ENCODE results near the gene MGAT3.

Gene MGAT3

GRCh38 chr22:39527481-39527961, 70.7 kb downstream of the MGAT3 start:
- no peaks in the 10 kb centered on the region for H3K9me2 ChIP-seq (replicated peaks; ENCODE audit: insufficient read depth, low read length)
- peaks cover 45% of the 10 kb centered on the region for H3K4me1 ChIP-seq (ENCODE audit: low read length)
- H3K36me3 ChIP-seq (replicated peaks; ENCODE audit: insufficient read depth, low read length): peaks cover 4% of the 10 kb centered on the region; the same call in 1 of the 2 replicates
- no peaks in the 10 kb centered on the region for H3K27me3 ChIP-seq (replicated peaks; ENCODE audit: insufficient read depth, low read length)
- peak overlapping the region; percentile 93 for H3K4me2 ChIP-seq (ENCODE audit: low read depth, low read length)
- no peak overlapping the region for H2AFZ ChIP-seq (ENCODE audit: low read length)
- no peaks in the 10 kb centered on the region for H3K9me3 ChIP-seq (replicated peaks; ENCODE audit: insufficient read depth, low read length)
- peak overlapping the region; percentile 58 for H3K4me3 ChIP-seq (ENCODE audit: low read length)
- H3K79me2 ChIP-seq (ENCODE audit: low read length): peaks cover 66% of the 10 kb centered on the region
- DNase-seq: peak; percentile 56
- peaks cover 80% of the 10 kb centered on the region for H3F3A ChIP-seq (ENCODE audit: insufficient read depth, low read length)
- H3K27ac ChIP-seq (ENCODE audit: low read length): peak overlapping the region; percentile 98; the same call in 1 of the 2 replicates
- TF ChIP-seq EZH2 (optimal IDR thresholded peaks at IDR 0.05; ENCODE audit: low read depth, low read length) (no peak), EZH2phosphoT487 (IDR thresholded peaks at IDR 0.05; ENCODE audit: low read length) (no peak), CTCF (IDR thresholded peaks at IDR 0.05; ENCODE audit: low read length) (no peak)
- peaks cover 13% of the 10 kb centered on the region; the same call in 1 of the 2 replicates for H4K20me1 ChIP-seq (ENCODE audit: insufficient read depth, low read length)
- peak overlapping the region; percentile 85; the same call in 1 of the 2 replicates for H3K9ac ChIP-seq (ENCODE audit: low read length)

- Histone ChIP-seq H3F3A (ENCODE audit: insufficient read depth, low read length) (peaks cover 74% of the 10 kb centered on the region), H3K9ac (ENCODE audit: low read length) (peak overlapping the region; percentile 85), H2AFZ (ENCODE audit: low read length) (no peak overlapping the region), H3K27me3 (replicated peaks; ENCODE audit: insufficient read depth, low read length) (no peaks in the 10 kb centered on the region), H3K4me1 (ENCODE audit: low read length) (peaks cover 43% of the 10 kb centered on the region), H3K9me3 (replicated peaks; ENCODE audit: insufficient read depth, low read length) (no peaks in the 10 kb centered on the region), H3K4me3 (ENCODE audit: low read length) (peak overlapping the region; percentile 58), H3K27ac (ENCODE audit: low read length) (peak overlapping the region; percentile 98), H3K4me2 (ENCODE audit: low read depth, low read length) (peak overlapping the region; percentile 93), H3K36me3 (replicated peaks; ENCODE audit: insufficient read depth, low read length) (peaks cover 3% of the 10 kb centered on the region; the same call in 1 of the 2 replicates), H3K9me2 (replicated peaks; ENCODE audit: insufficient read depth, low read length) (no peaks in the 10 kb centered on the region), H3K79me2 (ENCODE audit: low read length) (peaks cover 60% of the 10 kb centered on the region), H4K20me1 (ENCODE audit: insufficient read depth, low read length) (peaks cover 6% of the 10 kb centered on the region; the same call in 1 of the 2 replicates)
- TF ChIP-seq EZH2phosphoT487 (IDR thresholded peaks at IDR 0.05; ENCODE audit: low read length) (no peak), CTCF (IDR thresholded peaks at IDR 0.05; ENCODE audit: low read length) (no peak), EZH2 (optimal IDR thresholded peaks at IDR 0.05; ENCODE audit: low read depth, low read length) (no peak)
- no peak for DNase-seq
These were observed 71.4 kb downstream of the MGAT3 start for GRCh38 chr22:39528080-39528661.

- peak overlapping the region; percentile 85 for H3K9ac ChIP-seq (ENCODE audit: low read length)
- H2AFZ ChIP-seq (ENCODE audit: low read length): no peak overlapping the region
- no peaks in the 10 kb centered on the region for H3K9me2 ChIP-seq (replicated peaks; ENCODE audit: insufficient read depth, low read length)
- DNase-seq: peak; percentile 96
- no peaks in the 10 kb centered on the region for H3K9me3 ChIP-seq (replicated peaks; ENCODE audit: insufficient read depth, low read length)
- H3K79me2 ChIP-seq (ENCODE audit: low read length): peaks cover 57% of the 10 kb centered on the region
- no peaks in the 10 kb centered on the region for H3K27me3 ChIP-seq (replicated peaks; ENCODE audit: insufficient read depth, low read length)
- 0 out of 2 replicates have a peak, but pooled peaks cover 4% of the 10 kb centered on the region for H4K20me1 ChIP-seq (ENCODE audit: insufficient read depth, low read length)
- peak overlapping the region; percentile 58 for H3K4me3 ChIP-seq (ENCODE audit: low read length)
- H3K4me1 ChIP-seq (ENCODE audit: low read length): peaks cover 43% of the 10 kb centered on the region
- H3F3A ChIP-seq (ENCODE audit: insufficient read depth, low read length): peaks cover 69% of the 10 kb centered on the region
- no peaks in the 10 kb centered on the region for H3K36me3 ChIP-seq (replicated peaks; ENCODE audit: insufficient read depth, low read length)
- peak overlapping the region; percentile 93 for H3K4me2 ChIP-seq (ENCODE audit: low read depth, low read length)
- no peak for TF ChIP-seq EZH2 (optimal IDR thresholded peaks at IDR 0.05; ENCODE audit: low read depth, low read length)
- TF ChIP-seq EZH2phosphoT487 (IDR thresholded peaks at IDR 0.05; ENCODE audit: low read length): no peak
- TF ChIP-seq CTCF (IDR thresholded peaks at IDR 0.05; ENCODE audit: low read length): peak; percentile 97
- H3K27ac ChIP-seq (ENCODE audit: low read length): peak overlapping the region; percentile 98
These were observed 72.1 kb downstream of the MGAT3 start for GRCh38 chr22:39528681-39529486.

Data from MM.1S (cell line).